RCC 7860 (cell line): Measurements from ENCODE around the gene AMPD1.

Experiments used
- DNase-seq: peaks from one replicate; pipeline ENCODE4 v3.0.0-alpha.2; 2015; ENCODE audit warnings: low spot score
- FAIRE-seq: peaks from 2 replicates; lab custom pipeline; 2012; peaks lifted over from hg19 to GRCh38; lab: Jason Lieb, UNC

AMPD1 gene

DNA sequence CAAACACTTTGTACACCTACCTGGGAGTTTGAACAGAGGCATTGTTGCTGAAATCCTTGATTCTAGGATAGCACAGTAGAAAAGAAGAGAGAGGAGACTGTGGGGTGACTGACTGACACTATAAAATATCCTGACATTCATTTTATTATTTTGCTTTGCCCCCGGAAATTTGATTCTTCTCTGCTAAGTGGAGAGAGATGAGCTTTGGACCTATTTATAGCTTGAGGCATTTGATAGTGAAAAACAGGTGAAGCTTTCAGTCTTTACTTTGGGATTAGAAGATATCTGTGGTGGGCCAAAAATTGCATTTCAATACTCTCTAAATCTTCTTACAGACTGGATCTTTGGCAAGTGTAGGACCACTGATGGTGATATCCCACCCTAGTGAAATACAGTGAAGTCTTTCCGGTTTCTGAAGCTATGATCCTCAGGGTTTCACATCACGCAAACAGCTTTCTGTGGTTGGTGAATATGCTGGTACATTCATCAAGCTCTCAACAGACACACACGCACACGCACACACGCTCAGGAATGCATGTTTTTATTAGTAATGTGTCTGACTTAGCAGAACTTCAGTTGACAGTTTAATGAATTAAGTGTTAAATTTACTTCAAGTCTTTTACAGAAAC lies at the start of gene AMPD1:
TSS of gene AMPD1 (minus strand) at position 117 of the 629 bp plus-strand sequence. CDS start at position 42, 75 bp downstream.
- DNase-seq = no peak
- no peak for FAIRE-seq

DNA sequence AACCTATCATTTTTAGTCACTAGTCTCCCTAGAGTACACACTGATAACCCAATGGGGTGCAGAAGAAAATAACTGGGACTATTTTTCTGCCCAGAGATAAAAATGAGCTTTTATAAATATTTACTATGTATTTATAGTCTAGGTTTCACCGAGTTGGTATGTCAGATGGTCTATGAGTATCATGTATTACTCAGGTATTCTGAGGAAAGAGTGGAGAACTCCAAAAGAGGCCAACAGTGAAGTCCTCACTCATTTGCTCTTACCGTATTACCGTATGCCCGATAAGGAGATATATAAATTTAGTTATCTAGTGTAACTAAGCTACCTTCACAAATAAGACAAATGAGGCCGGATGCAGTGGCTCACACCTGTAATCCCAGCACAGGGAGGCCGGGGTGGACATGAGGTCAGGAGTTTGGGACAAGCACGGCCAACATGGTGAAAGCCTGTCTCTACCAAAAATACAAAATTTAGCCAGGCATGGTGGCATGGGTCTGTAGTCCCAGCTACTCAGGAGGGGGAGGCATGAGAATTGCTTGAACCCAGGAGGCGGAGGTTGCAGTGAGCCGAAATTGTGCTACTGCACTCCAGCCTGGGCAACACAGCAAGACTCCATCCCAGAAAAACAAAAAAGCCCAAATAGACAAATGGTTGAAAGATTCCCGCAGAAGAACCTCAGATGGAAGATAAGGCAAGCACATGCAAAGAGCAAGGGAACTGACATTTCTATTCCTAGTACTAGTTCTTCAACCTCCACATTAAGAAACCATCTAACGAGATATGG lies 46.8 kb upstream of the AMPD1 start:
- DNase-seq (no peak), FAIRE-seq (no peak)

DNA sequence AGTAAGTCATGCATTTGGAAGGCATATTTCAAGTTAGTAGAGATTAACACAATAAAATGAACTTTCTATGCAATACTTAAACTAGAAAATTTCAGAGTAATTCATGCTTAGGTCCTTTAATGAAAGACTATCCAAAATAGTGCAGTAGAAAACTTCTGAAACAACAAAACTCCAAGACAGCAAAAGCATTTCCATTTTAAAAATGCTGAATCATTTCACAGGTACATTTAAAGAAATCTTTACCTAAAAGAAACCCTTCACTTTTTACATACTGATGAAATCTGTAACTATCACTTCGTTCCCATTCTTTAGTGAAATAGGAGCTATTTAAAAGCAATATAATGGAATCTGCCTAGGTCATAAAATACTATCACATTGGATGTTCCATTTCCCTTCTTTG lies 45.0 kb upstream of the AMPD1 start:
- FAIRE-seq (no peak), DNase-seq (no peak)

DNA sequence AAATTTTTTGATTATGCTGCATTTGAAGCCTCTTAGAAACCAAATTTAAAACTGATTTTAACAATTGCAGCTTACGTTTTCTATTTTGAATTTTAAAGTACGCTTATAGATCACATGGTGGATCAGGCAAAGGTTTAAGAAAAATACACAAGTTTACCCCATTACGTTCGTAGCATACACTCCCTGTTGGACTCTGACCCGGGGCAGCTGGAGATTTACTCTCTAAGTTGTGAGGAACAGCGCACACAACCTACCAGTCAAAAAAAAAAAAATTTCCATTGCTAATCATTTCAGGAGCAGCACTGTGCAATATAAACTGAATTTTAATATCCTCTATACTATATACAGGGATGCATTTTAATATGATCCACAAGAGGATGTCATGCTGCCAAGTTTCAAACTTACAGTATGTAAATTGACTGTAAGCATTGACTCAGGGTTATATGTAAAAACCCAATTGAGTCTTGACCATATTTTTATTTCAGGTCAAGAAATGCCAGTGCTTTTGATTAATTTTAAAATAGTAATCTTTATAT lies 42.0 kb upstream of the AMPD1 start:
- DNase-seq = no peak
- no peak for FAIRE-seq

DNA sequence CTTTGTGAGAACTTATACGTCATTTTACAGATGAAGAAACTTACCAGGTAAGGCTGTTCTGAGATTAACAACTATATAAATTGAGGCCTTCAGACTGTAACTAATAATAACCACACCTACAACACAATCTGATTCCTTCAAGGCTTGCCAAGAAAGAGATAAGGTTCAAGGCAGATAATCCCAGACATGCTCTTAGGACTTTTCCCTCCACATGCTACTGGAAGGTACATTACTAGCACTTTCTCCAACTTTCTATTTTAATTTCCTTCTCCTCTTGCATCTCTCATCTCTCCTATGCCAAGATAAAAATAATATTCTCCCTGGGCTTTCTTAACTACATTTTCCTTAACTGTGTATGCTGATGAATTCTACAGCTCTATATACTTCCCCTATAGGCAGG lies 40.1 kb upstream of the AMPD1 start:
- FAIRE-seq = no peak
- DNase-seq = no peak

DNA sequence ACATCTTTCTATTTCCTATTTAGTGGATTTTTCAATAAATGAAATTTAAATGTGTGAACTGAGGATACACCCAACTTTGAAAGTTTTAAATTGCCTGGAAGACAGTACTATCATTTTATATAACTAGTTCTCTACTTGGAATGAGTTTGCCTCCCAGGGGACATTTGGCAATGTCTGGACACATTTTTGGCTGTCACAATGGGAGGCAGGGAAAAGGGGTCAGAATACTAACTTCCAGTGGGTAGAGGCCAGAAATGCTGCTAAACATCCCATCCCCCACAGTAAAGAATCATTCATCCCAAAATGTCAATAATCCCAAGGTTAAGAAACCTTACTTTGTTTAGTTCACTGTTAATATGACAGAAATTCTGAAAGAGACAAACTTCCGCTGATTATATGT lies 34.4 kb upstream of the AMPD1 start:
- DNase-seq = no peak
- no peak for FAIRE-seq

DNA sequence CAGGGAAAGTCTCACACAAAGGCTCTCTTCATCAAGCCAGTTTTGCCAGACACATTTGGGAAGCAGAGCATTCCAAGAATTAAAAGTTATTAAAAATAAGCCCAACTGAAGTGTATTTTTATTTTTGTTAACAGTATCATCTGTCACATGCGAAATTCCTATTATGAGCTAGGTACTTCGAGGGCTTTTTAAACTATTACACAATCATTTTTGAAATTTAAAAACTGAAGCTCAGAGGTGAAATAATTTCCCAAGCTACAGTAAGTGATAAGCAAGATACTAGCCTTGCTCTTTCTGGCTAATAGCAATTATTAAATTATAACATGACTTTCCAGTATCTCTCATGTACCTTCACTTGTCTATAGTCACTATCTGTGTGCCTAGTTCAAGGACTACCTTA lies 33.2 kb upstream of the AMPD1 start:
- FAIRE-seq = no peak
- no peak for DNase-seq

DNA sequence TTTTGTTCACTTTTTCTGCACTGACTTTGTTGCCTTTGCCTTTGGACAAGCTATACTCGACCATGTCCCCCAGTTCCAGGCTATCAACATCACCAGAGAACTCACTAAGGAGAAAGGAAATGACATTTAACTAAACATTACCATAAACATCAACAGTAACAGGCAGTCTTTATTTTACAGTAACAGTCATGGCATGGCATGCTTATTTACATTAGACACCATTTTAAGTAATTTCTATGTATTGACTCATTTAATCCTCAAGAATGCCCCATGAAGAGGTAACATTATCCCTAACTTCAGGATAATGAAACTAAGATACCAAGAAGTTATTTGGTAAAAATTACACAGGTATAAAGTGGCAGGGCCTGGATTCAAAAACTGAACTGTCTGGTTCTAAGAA lies 29.9 kb upstream of the AMPD1 start:
- no peak for DNase-seq
- no peak for FAIRE-seq

DNA sequence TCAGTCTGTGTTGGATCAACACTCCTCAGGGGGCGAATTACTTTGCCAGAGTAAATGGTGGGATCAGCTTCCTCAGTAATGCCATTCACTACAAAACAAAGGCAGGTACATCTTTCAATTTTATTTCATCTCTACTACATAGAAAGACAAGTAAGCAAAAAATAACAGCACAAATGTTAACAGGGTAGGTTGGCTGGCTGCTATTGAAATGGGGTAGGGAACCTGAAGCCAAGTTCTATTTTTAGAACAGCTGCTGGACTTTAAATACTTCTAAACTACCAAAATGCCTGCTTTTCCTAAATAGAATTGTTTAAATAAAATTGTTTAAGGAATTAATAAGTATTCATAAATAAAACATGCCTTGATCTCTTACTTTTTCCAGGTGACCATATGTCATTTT lies 28.6 kb upstream of the AMPD1 start:
- FAIRE-seq = no peak
- DNase-seq = no peak

DNA sequence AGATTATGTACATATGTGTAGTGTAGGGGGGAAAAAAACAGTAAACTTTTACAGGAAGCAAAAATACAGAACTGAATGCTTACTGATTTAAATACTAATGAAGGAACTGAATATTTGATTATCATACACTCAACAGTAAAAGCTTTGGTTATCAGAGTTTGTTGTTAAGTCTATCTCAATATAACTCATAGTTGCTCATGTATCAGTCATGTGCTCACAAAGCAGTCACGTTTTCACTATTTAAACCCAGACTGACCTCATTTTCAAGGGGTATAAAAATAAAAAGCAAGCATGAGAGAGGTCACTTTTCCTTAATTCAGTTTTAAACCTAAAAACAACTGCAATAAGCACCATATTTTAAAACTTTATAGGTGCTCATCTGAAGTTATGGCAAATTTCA lies 28.1 kb upstream of the AMPD1 start:
- FAIRE-seq = no peak
- no peak for DNase-seq

DNA sequence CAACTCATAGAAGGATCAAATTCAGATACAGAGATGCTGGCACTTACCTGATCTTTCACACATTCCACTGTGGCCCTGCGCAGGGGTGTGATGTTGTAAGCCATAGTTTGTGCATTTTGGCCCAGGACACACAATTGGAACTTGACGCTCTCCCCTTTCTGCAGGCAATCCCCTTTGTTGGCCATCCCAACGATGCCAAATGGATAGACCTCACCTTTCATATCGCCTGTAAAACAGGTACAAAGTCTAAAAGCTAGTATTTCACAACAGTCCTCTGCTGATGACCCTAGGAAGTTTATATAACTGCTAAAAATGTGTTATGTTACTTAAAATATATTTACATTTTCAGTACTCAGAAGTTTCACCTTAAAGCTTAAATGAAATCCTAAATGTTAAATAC lies 25.1 kb upstream of the AMPD1 start:
- no peak for FAIRE-seq
- DNase-seq = no peak

DNA sequence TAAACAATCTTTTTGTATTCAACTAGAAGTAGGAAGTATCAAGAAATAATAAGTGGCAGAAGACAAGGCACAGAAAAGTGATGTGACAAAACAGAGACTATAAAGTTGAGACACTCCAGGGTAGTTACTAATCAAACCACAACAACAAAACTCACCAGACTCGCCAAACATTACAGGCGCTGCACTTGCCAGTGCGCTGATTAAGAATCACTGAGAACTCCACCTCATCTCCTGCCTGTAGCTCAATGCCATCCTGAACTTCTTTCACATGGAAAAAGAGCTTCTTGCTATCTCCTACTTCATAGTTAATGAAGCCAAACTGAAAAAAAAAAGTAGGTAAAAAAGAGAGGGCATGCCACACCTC lies 24.1 kb upstream of the AMPD1 start:
- DNase-seq (peak; percentile 64), FAIRE-seq (no peak)

DNA sequence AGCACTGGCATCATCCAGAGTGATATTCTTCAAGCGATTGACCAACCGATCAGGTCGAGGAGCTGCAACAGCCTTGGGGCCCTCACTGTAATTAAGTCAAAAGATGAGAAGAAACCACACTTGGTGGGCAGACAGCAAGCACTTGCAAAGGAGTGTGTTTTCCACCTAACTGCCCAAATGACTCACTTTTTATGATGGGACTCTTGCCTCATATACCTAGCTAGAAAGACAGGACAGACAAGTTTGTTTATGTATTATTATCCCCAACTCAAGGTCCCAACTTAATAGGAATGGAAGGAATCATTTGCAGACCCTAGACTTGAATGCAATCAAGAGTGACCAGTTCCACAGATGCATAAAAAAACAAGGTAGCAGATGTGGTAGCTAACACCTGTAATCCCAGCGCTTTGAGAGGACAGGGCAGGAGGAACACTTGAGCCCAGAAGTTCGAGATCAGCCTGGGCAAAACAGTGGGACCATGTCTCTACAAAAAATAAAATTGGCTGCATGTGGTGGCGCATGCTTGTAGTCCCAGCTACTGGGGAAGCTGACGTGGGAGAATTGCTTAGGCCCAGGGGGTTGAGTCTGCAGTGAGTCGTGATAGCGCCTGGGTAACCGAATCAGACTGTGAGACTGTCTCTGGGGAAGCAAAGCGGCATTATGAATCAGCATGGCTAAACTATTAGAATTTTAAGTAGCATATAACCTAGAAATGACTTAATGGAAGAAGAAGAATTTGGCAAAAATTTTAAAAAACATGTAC lies 23.5 kb upstream of the AMPD1 start:
- FAIRE-seq (no peak), DNase-seq (peak; percentile 64)

DNA sequence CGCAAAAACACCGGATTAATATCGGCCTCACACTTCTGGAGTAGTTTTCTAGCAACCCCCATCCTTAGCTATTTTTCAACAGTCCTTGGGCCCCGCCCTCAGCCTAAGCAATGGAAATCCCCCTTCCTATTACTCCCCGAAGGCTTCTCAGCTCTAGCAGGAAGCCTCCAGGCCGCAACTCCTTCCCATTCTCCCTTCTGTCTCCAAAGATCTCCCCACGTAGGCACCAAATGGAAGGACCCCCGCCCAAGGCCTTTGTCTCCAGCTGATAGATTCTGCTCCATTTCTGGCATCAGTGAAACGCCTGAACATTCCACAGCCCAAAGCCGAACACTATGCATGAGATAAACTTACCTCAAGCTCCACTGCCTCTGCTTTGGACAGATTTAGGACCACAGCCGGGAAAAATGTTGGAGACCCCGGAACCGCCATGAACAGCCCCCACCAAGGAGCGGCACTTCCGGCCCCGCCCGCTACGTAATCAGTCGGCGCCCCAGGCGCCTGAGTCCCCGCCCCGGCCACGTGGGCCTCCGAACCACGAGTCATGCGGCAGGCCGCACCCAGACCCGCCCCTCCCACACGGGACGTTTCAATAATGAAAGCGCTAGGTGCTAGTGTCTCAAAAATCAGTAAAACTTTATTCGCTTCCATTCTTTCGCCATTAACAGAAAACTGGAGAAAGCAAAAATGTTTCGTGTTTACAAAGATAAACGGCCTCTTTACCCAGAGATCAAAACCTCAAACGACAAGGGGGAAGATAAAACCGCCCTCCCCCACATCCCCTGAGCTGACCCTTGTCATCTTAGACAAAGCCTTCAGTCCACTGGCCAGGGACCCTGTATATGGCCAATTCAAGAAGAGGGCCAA lies 21.2 kb upstream of the AMPD1 start, which contains the start of gene NRAS:
TSS of gene NRAS (minus strand) at position 468 of the 867 bp plus-strand sequence. CDS start 611 bp downstream, outside the sequence.
- DNase-seq (peak; percentile 77), FAIRE-seq (peak; percentile 48)

DNA sequence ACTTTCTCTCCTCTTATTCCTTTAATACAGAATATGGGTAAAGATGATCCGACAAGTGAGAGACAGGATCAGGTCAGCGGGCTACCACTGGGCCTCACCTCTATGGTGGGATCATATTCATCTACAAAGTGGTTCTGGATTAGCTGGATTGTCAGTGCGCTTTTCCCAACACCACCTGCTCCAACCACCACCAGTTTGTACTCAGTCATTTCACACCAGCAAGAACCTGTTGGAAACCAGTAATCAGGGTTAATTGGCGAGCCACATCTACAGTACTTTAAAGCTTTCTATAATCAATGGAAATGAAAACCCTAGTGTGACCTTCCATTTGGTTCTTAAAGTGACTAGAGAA lies 20.6 kb upstream of the AMPD1 start:
- FAIRE-seq (no peak), DNase-seq (no peak)

DNA sequence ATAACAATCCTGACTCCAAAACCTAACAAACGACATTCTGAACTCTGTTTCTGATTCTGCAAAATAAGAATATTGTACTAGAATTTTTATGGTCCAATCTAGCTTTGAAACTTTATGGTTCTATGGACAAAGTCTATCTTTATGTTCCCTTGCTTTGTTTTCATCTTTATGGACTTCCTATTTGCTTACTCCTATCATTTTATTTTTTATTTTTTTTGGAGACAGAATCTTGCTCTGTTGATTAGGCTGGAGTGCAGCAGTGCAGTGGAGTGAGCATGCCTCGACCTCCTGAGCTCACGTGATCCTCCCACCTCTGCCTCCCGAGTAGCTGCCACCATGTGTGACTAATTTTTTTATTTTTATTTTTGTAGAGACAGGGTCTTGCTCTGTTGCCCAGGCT lies 17.6 kb upstream of the AMPD1 start:
- FAIRE-seq (no peak), DNase-seq (no peak)

DNA sequence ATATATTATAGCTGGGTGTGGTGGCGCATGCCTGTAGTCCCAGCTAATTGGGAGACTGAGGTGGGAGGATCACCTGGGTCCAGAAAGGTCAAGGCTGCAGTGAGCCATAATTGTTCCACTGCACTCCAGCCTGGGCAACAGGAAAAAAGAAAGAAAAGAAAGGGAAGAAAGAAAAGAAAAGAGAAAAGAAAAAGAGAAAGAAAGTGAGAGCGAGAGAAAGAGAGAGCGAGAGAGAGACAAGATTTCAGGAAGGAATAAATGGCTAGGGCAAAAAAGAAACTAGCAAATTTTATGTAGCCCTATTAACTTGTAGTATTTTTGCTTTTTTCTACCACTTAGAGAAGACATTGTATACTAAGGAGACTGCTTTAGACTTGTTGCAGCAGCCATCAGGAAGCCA lies 15.0 kb upstream of the AMPD1 start:
- FAIRE-seq = no peak
- DNase-seq = no peak

DNA sequence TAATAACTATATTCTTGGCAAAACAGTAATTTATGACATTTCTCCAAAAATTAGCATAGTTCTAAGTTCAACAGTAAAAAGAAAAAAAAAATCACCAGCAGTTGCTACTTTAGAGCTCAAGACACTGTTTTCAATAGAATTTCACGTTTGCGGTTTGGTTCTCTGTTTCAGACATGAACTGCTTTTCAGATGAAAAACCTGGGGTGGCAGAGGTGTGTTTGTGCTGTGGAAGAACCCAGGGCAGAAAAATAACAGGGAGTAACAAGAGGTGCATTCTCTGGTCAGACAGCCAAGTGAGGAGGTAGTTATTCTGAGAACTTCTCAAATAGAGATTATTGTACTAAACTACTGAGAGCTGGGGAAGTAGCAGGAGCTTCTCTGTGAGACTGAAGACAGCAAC lies 12.3 kb upstream of the AMPD1 start:
- FAIRE-seq (no peak), DNase-seq (no peak)

DNA sequence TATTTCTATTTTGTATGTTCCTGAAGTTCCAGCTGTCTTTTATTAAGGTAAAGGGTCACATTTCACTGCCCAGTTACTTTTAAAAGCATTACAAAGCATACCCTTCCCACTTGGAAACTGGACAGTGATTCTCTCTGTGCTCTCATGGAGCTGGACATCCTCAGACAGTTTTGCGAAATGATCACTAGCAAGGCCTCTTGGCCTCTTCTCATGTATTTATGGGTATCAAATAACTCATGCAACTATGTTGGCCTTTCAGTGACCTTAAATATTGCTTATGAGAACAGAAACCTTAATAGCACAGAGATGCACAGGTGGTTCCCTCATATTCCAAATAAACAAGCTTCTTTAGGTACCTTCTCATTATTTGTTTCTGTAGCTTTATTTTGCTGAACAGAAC lies 7.9 kb upstream of the AMPD1 start:
- DNase-seq (no peak), FAIRE-seq (no peak)

DNA sequence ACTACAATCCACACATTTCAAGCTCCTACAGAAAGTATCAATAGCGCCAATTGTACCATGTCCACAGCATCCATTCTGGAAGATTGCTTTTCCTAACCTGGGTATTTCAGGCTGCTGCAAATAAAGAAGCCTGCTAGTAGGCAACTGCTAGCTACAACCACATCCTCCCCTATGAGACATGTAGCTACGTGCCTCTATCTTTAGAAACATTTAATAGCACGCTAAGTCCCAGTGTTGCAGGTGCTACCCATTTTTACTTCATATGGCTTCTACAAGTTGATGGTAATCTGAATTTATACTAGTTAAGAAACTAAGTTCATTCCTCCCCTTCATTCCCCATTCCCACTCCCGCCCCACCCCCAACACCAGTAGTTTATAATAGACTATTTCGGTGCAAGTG lies 7.4 kb upstream of the AMPD1 start:
- DNase-seq = no peak
- no peak for FAIRE-seq

DNA sequence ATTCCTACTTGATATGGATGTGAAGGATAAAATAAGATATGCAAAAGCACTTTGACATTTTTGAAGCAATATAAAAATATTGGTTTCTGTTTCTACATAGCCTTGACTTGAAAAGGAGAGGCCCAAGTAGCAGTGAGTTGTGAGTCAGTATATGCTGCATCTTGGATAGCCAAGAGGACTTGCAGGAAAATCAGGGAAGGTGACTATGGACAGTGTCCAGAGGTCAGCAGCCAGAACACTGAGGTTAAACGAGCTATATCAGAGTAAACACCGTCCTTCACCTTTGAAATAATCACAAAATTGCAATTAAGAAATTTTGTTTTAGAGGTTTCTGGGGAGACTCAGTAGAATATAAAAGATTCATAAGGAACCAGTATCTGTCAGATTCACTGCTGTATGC lies 6.6 kb upstream of the AMPD1 start:
- DNase-seq (no peak), FAIRE-seq (no peak)
